Measurements from ENCODE around the gene UTP25.

GRCh38 chr1:209783386-209783785 is 44.4 kb upstream of the UTP25 start:
- TF ChIP-seq POLR2AphosphoS5 (IDR thresholded peaks at IDR 0.05; ENCODE audit: low read depth, low read length): no peak
- no peak for TF ChIP-seq CTCF (IDR thresholded peaks at IDR 0.05)
- TF ChIP-seq TCF7L2 (IDR thresholded peaks at IDR 0.05; ENCODE audit: low read depth, low read length): no peak
- TF ChIP-seq REST (IDR thresholded peaks at IDR 0.05; ENCODE audit: insufficient read depth in 1 of 2, low read depth in 2 of 2, low read length in 1 of 2): no peak

All from Panc1 (cell line).